Prostate gland (tissue), 2 donors: Measurements from ENCODE around the gene TNS1.

Experiments used
- POLR2A ChIP-seq: fragments of 450-650 bp; IDR thresholded peaks from one replicate; pipeline ENCODE4 v1.6.1; 2016; ENCODE audit warnings: antibody characterized with exemption, mild to moderate bottlenecking
- POLR2AphosphoS5 ChIP-seq: sonication (generic); formaldehyde crosslinking; IDR thresholded peaks from one replicate; pipeline ENCODE4 v1.6.1; 2017; ENCODE audit warnings: antibody characterized with exemption
- TF ChIP-seq, protein P1 (sequence below), 4 experiments: fragments of 200-600 bp in 2 of 4; fragments of 450-650 bp in 2 of 4; sonication (generic) in 2 of 4; IDR thresholded peaks; 1 replicate in 3 of 4; 2 replicates in 1 of 4; pipeline ENCODE4 v1.5.1; 2016 to 2019; ENCODE audit warnings: antibody characterized with exemption in 4 of 4, mild to moderate bottlenecking in 2 of 4, moderate library complexity in 2 of 4

DNA sequence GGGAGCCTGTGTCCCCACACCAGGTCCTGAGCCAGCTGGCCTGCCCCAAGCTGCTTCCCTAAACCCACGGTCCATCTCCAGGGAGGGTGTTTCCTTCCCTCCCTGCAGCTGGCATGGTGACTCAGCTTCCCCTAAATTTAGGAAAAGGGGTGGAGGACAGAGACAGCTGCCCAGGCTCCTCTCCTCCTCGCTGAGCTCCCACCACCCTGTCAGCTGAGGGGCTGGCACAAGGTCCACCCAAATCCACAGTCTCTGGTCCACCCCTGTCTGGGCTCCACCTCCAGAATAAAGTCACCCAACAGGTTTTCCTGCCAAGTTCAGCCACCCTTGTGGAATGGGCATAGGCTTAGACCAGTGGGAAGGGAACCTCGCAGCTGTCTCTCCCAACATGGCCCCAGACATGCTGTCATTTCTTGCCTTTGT is 156.5 kb downstream of the TNS1 start:
- TF ChIP-seq, protein P1, sequence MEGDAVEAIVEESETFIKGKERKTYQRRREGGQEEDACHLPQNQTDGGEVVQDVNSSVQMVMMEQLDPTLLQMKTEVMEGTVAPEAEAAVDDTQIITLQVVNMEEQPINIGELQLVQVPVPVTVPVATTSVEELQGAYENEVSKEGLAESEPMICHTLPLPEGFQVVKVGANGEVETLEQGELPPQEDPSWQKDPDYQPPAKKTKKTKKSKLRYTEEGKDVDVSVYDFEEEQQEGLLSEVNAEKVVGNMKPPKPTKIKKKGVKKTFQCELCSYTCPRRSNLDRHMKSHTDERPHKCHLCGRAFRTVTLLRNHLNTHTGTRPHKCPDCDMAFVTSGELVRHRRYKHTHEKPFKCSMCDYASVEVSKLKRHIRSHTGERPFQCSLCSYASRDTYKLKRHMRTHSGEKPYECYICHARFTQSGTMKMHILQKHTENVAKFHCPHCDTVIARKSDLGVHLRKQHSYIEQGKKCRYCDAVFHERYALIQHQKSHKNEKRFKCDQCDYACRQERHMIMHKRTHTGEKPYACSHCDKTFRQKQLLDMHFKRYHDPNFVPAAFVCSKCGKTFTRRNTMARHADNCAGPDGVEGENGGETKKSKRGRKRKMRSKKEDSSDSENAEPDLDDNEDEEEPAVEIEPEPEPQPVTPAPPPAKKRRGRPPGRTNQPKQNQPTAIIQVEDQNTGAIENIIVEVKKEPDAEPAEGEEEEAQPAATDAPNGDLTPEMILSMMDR (IDR thresholded peaks at IDR 0.05), result no peak
- no peak for TF ChIP-seq POLR2AphosphoS5
- TF ChIP-seq POLR2A, result no peak
